H4 (cell line): ENCODE measurements around the gene ZC3HAV1L. TPM values are rescaled to one million over a fixed set of nuclear protein-coding genes. Genes with fewer than 3 reads are reported as not detected.
"Not testable (repeated sequence)": the region's sequence is repeated elsewhere in the genome, so short reads cannot be mapped to it uniquely, and the experiment has no call there.

ENCODE experiments used
- DNase-seq: peaks from one replicate; pipeline ENCODE4 v3.0.0-alpha.2; 2015; ENCODE audit warnings: low spot score
- total RNA-seq: library from RNA; depleted of rRNA; stranded (reverse); fragments of >200 nt; shearing (Covaris generic); gene quantifications from 2 replicates; pipeline ENCODE4 v1.2.3, GENCODE V29; 2014; rRNA removed

ZC3HAV1L gene
- total RNA-seq, 1 experiment from 2014 or later = 0.29 TPM

DNA sequence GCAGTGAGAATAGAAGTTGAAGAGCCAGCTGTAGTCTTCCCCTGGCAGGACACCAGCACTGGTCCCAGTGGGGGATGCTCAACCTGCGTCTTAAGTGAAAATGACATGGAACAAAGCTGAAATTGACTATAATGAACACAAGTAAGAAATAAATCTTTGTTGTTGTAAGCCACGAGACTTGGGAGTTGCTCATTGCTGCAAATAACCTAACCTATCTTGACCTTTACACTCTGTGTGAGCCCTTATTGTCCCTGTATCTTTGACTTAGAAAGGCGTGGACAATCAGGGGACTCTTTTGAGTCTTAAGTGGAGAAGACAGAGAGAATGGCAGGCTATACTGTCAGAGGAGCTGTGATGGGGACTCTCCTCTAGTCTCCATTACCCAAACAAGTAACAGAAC lies 16.9 kb downstream of the ZC3HAV1L start:
- DNase-seq = no peak

DNA sequence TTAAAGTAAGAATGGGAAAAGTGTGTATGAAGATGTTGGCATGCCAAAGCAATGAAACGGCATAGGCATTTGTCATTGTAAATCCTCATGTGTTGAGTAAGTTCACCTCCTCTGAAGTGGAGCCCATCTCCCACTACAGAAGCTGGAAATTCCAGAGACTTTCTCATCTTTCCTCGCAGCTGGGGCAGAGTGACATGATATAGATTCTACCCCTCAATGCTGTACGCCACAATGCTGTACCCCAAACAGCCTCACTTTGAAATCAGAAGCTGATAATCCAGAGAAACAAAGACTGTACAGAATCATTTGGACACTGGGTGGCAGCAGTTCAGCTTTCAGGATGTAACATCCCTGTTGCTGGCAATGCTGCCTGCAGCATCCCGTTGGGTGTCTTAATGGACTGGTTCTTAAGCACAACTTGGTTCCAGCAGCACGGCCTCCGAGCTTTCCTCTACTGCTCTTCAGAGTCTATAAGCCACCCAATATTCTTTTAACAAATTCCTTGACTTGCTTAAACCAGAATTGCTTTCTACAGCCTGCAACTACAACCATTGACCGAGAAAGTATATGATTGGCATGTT lies 18.8 kb downstream of the ZC3HAV1L start:
- peak; percentile 61 for DNase-seq

DNA sequence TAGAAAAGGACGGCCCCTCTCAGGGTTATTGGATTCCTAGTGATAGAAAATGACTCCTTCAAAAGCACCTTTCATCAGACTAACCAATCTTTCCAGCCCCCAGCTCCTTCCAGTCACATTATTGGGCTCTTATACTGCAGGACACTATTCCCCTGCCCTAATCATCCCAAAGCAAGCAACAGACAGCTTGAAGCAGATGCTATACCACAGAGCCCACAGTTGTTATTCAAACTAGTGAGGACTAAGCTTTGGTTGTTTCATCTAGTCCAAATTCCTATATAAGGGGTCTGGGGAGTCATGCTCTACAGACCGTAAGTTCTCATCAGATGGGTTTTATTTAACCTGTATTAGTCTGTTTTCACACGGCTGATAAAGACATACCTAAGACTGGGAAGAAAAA lies 24.5 kb downstream of the ZC3HAV1L start:
- DNase-seq = no peak

DNA sequence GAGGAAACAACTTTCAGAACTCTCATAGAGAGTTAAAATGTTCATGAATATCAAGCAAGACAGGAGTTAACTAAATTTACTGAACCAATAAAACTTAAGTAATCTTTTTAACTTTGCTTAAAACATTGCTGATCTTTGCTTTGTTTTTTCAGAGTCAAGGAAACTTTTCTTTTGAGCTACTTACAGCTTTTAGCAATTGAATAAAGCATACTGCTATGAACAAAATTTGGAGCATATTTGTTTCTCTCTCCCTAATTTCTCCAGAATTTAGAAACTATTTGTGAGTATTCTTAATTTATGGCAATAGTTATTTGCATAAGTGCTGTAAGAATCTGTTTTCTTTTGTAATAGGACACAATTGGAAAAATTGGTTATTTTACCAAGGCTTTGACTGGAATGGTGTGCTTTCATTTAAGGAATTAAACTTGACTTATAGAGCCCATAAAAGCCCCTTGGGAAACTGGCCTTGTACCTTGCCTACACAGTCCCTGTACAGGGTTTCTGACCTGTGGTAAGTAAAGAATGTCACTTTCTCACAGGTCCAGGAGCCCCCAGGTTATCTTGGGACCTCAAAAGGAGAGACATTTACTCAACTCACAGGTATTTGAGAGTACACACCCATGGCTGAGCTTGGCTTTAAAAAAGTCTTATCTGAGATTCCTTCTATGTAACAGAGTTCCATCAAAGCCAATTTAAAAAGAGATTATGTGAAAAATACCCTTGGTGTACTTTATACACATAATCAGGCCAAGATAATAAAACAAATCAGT lies 31.3 kb downstream of the ZC3HAV1L start:
- DNase-seq = no peak

DNA sequence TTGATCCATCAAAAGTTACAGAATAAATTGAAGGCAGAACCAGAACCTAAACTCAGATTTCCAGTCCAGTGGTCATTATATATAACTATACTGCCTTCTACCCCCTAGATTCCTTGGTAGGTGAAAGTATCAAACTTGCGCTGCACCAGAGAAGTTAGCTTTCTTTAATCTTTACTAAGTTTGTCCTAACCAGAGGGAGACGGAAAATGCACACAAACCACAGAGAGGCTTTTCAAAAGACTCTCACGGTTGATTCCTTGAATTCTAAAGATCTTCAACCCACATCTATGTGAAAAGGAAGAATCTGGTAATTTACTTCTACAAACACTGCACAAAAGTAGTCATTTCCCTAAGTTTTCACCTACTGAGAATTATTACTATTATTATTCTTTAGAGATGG lies 36.4 kb downstream of the ZC3HAV1L start:
- DNase-seq = no peak

DNA sequence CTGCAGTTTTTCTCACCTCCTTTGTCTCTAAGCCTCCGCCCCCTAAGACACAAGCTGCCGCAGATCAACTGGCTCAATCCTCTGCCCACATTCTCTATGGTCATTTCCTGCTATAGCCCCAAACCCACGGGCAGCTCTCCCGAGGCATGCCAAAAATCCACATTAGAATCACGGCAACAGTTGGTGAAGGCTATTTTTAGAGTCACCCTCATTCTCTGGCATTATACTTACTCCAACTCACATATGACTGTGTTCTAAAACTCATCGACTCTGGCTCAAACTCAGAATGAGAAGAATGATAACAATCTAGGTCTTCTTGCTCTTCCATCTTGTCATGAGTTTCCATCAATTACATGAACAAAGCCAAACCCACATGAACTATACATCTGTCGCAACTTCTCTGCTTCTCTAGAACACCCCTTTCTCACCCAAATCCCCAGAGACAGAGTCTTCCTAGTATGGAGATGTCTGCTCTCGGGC lies 43.8 kb downstream of the ZC3HAV1L start:
- no peak for DNase-seq

DNA sequence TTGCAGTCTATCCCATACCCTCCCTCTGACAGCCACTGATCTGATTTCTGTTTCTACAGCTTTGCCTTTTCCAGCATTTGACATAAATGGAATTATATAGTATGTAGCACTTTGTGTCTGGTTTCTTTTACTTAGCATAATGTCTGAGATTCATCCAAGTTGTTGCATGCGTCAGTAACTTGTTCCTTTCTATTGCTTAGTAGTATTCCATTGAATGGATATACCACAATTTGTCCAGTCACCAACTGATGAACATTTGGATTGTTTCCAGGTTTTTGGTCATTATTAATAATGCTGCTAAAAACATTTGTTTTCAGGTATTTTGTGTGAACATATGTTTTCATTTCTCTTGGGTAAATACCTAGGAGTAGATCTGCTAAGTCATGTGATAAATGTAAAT lies 48.2 kb downstream of the ZC3HAV1L start:
- DNase-seq = no peak

DNA sequence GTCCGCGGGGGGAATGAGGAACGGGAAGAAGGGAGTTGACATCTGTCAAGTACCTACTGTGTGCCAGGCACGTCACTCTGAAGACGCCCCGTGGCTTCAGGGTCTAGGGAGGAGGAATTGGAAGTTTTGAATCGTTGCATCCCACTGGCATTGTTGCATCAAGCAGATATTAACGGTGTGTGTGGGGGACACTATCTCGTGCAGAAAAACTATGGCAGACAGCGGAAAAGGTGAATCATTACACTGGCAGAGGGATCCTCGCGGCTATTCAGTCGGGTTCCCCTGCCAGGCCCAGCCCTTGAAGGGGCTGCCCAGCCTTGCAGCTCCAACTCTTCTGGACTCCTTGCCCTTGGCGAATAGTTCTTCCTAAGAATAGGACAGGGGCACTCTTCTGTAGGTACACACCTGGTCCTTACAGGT lies 53.6 kb downstream of the ZC3HAV1L start:
- DNase-seq = no peak

DNA sequence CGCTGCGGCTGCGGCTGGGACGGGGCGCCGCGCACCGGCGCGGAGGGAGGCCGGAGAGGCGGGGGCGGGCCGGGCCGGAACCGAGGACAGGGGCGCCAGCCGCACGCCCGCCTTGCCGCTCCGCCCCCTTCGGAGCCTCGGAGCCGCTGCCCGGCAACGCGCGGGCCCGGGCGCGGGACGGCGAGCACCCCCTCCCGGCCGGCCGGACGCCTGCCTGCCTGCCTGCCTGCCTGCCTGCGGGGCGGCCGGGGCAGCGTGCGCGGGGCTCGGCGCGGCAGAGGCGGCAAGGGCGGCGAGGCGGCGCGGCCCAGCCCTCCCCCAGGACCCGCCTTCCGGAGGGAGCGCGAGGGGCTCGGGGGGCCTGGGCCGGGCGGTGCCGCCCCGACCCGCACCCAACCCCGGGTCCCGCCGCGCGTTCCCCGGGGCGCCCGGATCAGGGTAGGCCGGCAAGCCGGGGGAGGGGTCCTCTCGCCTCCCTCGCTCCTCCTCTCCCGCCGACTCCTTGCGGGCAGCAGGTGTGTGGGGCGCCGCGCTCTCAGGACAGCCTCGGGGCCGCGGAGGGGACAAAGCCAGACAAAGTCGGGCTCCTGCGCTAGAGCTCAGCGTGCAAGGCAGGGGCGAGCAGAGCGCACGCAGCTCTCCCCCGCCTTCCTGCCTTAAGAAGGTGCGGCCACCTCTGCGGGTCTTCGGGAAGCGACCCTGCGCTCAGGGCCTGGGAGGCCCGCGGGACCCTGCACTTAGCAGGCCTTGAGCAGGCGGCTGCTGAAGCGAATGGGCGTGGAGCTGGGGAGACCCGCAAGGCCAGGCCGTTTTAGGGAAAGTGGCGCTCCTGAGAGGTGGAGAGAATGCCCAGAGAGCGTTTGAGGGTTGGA lies 54.3 kb downstream of the ZC3HAV1L start, which contains the start of gene KIAA1549:
TSS of gene KIAA1549 (minus strand) at position 58 of the 872 bp plus-strand sequence. CDS start 120 bp downstream, outside the sequence.
- peak; percentile 58 for DNase-seq

DNA sequence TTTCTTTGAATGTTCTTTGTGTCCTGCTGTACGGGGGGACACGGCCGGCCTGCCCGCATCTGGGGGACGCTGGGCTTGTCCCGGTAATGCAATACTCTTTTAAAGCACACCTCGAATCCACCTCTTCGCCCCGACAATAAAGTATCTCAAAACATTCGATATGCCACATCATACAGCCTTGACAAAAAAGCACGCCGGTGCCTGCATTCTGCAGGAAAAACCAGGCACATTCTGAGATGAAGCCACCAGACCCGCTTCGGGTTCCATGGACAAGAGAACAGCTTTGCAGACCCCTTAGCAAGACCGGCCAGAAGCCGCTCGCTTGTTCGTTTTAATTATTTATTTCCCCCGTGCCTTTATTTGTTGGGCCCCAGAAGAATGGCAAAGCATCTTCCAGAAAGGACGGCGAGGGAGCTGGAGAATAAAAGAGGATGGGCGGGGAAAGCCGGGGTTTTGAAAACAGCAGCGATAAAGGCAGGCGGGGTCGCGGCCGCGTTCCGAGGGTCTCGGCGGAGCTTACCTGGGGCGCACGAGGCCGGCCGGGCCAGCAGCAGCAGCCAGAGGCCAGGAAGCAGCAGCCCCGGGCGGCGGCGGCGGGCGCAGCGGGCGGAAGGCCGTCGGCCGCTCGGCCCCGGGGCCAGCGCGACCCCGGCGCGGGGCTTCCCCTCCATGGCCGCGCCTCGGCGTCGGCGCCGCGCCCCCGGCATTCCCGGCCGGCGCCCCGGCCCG lies 55.1 kb downstream of the ZC3HAV1L start:
- DNase-seq = no peak

DNA sequence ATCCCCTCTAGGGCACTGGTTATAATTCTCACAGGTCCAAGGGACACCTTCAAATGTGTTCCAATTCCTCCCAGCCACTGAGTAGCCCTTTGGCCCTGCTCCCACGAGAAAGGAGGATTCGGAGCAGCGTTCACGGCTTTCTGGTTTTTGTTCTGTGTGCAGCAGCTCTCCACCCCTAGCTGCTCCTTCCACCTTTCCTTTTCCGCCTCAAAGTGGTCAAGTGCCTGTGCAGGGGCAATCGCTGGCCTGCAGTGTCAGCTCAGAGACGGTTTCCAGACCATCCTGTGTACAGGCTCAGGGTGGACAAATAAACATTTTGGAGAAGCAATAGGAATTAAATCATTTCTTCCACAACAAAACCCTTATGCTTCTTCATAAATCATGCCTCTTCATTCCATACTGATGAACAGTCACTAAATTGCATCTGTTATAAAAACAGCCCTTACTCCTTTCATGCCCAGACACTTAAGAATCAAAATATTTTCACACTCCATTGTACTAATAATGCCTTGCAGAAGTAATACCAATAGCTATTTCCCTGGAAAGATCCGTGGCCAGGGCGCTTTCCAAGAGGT lies 55.8 kb downstream of the ZC3HAV1L start:
- DNase-seq = no peak

DNA sequence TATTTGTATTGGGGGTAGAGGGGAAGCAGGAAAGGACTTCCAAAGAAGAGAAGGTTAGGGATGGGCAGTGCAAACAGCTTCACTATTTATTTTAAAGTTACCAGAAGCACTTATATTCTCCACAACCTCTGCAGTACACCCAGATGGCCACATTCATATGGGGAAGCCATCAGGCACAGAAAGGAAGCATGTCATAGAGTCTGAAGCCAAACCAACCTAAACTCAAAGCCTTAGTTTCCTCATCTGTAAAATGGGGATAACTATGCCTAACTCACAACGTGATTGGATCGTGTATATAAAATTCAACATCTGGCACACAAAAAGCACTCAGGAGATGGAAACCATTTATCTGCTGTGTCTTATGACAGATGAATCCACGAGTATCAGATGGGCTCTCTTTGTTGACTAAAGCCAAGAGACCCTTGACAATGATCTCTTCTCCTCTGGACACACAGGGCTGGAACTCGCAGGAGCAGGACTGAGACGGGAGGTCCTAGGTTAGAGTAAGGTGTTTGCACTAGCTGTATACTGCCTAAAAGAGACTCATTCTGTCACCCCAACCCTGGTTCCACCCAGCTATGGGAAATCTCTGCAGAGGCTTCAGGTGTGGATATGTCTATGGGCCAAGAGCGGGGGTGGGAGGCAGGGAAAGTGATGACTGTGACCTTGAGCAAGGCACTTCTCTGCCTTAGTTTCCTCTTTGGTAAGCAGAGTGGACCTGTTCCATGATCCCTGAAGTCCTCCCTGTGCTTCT lies 56.4 kb downstream of the ZC3HAV1L start:
- peak; percentile 33 for DNase-seq

DNA sequence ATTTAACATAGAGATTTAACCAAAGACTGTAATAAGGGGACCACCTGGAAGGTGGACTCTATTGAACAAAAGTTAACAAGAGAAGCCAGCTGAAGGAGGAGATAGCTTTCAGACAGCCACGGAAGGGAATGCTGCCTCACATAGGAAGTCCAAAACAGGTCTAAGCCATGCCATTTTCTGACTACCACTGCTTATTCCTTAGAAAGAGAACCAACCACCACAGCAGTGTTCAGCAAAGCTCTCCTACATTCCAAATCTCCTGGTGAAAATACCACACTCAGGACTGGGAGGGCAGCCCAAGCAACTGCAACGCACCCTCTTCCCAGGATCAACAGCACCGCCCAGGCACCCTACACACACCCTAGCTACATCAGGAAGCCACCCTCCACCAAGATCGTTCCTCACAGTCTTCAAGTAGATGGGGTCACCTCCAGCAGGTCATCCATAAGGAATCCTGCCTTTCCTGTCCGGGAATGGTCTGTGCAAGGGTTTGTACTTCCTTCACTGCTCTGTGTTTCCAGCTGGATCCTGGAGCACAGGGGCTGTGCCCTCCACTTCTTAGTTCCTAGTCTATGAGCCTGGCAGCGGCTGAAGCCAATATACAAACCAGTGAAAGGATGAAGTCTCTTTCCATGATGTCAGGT lies 57.2 kb downstream of the ZC3HAV1L start:
- no peak for DNase-seq

DNA sequence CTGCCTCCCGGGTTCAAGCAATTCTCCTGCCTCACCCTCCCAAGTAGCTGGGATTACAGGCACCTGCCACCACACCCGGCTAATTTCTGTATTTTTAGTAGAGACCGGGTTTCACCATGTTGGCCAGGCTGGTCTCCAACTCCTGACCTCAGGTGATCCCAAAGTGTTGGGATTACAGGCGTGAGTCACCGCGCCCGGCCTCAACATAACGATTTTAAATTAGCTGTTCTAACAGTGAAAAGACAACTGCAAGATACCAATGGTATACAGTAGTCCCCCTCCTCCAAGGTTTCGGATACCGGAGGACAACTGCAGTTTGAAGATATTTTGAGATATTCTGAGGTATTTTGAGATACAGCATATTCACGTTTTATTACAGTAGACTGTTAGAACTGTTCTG lies 59.7 kb downstream of the ZC3HAV1L start:
- not testable (repeated sequence) for DNase-seq

Other genes with a start within 250 kb of the ZC3HAV1L start
- not detected in 2 replicates for gene TMEM213, start 238.0 kb downstream of the ZC3HAV1L start, total RNA-seq
- gene ATP6V0A4, start 237.8 kb downstream of the ZC3HAV1L start, total RNA-seq = 0.17 and 0.39 TPM in 2 replicates
- gene KIAA1549, start 54.7 kb downstream of the ZC3HAV1L start, total RNA-seq = 2.5 and 3.3 TPM in 2 replicates
- 26.2 and 28.8 TPM in 2 replicates for gene ZC3HAV1, start 73.7 kb upstream of the ZC3HAV1L start, total RNA-seq
- gene UBN2, start 195.2 kb upstream of the ZC3HAV1L start, total RNA-seq = 2.3 and 3.3 TPM in 2 replicates